Stimulated activated CD8-positive, alpha-beta memory T cell treated with anti-CD3 and anti-CD28 coated beads, Interleukin-7, amount 100 ng/mL, for 48 hours (primary cell): ENCODE measurements around the gene TRAM2.
A peak's percentile ranks its signal among the peaks of the same experiment; 100 is the strongest.

Experiments used
- DNase-seq, 2 donors: peaks; one replicate each; pipeline ENCODE4 v3.0.0-alpha.2; 2020; ENCODE audit warnings: low read depth in 1 of 2; ENCODE audit errors: extremely low read depth in 1 of 2

The TRAM2 gene

GRCh38 chr6:52577022-52577777 lies at the start of gene TRAM2:
TSS of gene TRAM2 (minus strand) at chr6:52577060. CDS start at chr6:52576915, 145 bp downstream.
- DNase-seq, result peak; percentile 40 to 42

GRCh38 chr6:52622810-52623209 lies 46.0 kb upstream of the TRAM2 start:
- DNase-seq, result no peak

- no peak for DNase-seq
Observed at GRCh38 chr6:52621631-52622030, 44.8 kb upstream of the TRAM2 start.

- no peak for DNase-seq
Observed at GRCh38 chr6:52620906-52621190, 44.0 kb upstream of the TRAM2 start.

GRCh38 chr6:52620055-52620905 lies 43.4 kb upstream of the TRAM2 start:
- DNase-seq, result no peak

- no peak for DNase-seq
Observed at GRCh38 chr6:52617087-52617486, 40.2 kb upstream of the TRAM2 start.

GRCh38 chr6:52616059-52616690 lies 39.3 kb upstream of the TRAM2 start:
- no peak for DNase-seq

- no peak for DNase-seq
Observed at GRCh38 chr6:52612336-52613054, 35.6 kb upstream of the TRAM2 start.

GRCh38 chr6:52611833-52612232 lies 35.0 kb upstream of the TRAM2 start:
- no peak for DNase-seq

- DNase-seq, result no peak
Observed at GRCh38 chr6:52610745-52611355, 34.0 kb upstream of the TRAM2 start.

- DNase-seq, result no peak
Observed at GRCh38 chr6:52610011-52610410, 33.2 kb upstream of the TRAM2 start.

GRCh38 chr6:52605610-52606185 lies 28.8 kb upstream of the TRAM2 start:
- no peak for DNase-seq

- DNase-seq, result no peak
Observed at GRCh38 chr6:52603000-52603795, 26.3 kb upstream of the TRAM2 start.

GRCh38 chr6:52598824-52599190 lies 21.9 kb upstream of the TRAM2 start:
- no peak for DNase-seq

GRCh38 chr6:52598123-52598823 lies 21.4 kb upstream of the TRAM2 start:
- DNase-seq, result peak in 1 of 2 donors; percentile 14

GRCh38 chr6:52597738-52598122 lies 20.9 kb upstream of the TRAM2 start:
- no peak for DNase-seq

- DNase-seq, result no peak
Observed at GRCh38 chr6:52596371-52597028, 19.6 kb upstream of the TRAM2 start.

- DNase-seq, result no peak
Observed at GRCh38 chr6:52595796-52596130, 18.9 kb upstream of the TRAM2 start.
